HepG2 (cell line): ENCODE data around the gene HDAC4. TPM values are rescaled to one million over a fixed set of nuclear protein-coding genes. Genes with fewer than 3 reads are reported as not detected.

ENCODE experiments used
- ATAC-seq: fragments of 200-7000 bp; cut with Tn5 transposase; 3 replicates; pipeline ENCODE4 v1.9.1; 2020; ENCODE audit warnings: mild to moderate bottlenecking, moderate library complexity
- BruUV-seq: library from RNA; stranded (reverse); fragments of 400-500 nt; replicated peaks from 2 replicates; lab custom pipeline; 2021; lab: Mats Ljungman, UMichigan
- CTCF ChIA-PET: fragments of 300-600 bp; formaldehyde crosslinking; extraction: SDS; loops from one replicate; lab custom pipeline; 2021; ENCODE audit warnings: low total read pairs, inconsistent platforms, low intra/inter-chr PET ratio; lab: Yijun Ruan, JAX
- POLR2A ChIA-PET: fragments of 350-600 bp; sonication (Branson Sonifier 250); formaldehyde crosslinking; loops from one replicate; lab custom pipeline; 2020; ENCODE audit warnings: antibody characterized with exemption, inconsistent platforms; lab: Yijun Ruan, JAX
- DNase-seq: peaks from one replicate; pipeline ENCODE4 v3.0.0-alpha.2; 2015; ENCODE audit warnings: low spot score
- FAIRE-seq: peaks from 3 replicates; lab custom pipeline; 2011; peaks lifted over from hg19 to GRCh38; lab: Jason Lieb, UNC
- H2AFZ ChIP-seq: one replicate; pipeline ENCODE4 v1.6.1; 2011; ENCODE audit warnings: low read length, inconsistent platforms
- H3K27ac ChIP-seq: fragments of 300-600 bp; 3 replicates; pipeline ENCODE4 v1.8.0; 2011; ENCODE audit warnings: mixed run types, mild to moderate bottlenecking, mixed read lengths, low read length, inconsistent platforms; ENCODE audit not compliant: insufficient read depth; ENCODE audit errors: extremely low read length
- H3K27me3 ChIP-seq, 2 experiments: fragments of 200-600 bp in 1 of 2; 2 replicates in 1 of 2; 3 replicates in 1 of 2; pipeline versions ENCODE4 v1.6.0 to v1.8.0; 2011; ENCODE audit warnings: low read length in 2 of 2, mild to moderate bottlenecking in 2 of 2, moderate library complexity in 2 of 2, inconsistent platforms in 1 of 2; ENCODE audit not compliant: insufficient read depth in 2 of 2, control insufficient read depth in 1 of 2
- H3K36me3 ChIP-seq, 2 experiments: fragments of 200-600 bp in 1 of 2; replicated peaks in 1 of 2; 2 replicates in 1 of 2; 3 replicates in 1 of 2; pipeline versions ENCODE4 v1.5.1 to v1.8.0; 2011; ENCODE audit warnings: low read length in 2 of 2, inconsistent platforms in 1 of 2; ENCODE audit not compliant: insufficient read depth in 2 of 2, control insufficient read depth in 1 of 2
- H3K4me1 ChIP-seq: 2 replicates; pipeline ENCODE4 v1.5.1; 2012; ENCODE audit warnings: low read length, inconsistent platforms; ENCODE audit not compliant: insufficient read depth
- H3K4me2 ChIP-seq: 2 replicates; pipeline ENCODE4 v1.6.0; 2011; ENCODE audit warnings: low read depth, low read length, inconsistent platforms
- H3K4me3 ChIP-seq, 3 experiments: fragments of 200-600 bp in 1 of 3; sonication (generic), shearing (Covaris generic) in 1 of 3; replicated peaks in 1 of 3; 2 replicates each; pipeline ENCODE4 v1.5.1; 2011 to 2016; ENCODE audit warnings: low read length in 3 of 3, inconsistent platforms in 2 of 3, low read depth in 2 of 3, mild to moderate bottlenecking in 2 of 3, control low read depth in 1 of 3, mixed read lengths in 1 of 3; ENCODE audit not compliant: insufficient read depth in 1 of 3
- H3K79me2 ChIP-seq: one replicate; pipeline ENCODE4 v1.6.1; 2011; ENCODE audit warnings: low read length, inconsistent platforms; ENCODE audit not compliant: insufficient read depth
- H3K9ac ChIP-seq: 2 replicates; pipeline ENCODE4 v1.6.0; 2011; ENCODE audit warnings: mild to moderate bottlenecking, low read depth, low read length, inconsistent platforms; ENCODE audit not compliant: insufficient read depth
- H3K9me3 ChIP-seq: 2 replicates; pipeline ENCODE4 v1.5.1; 2012; ENCODE audit warnings: mild to moderate bottlenecking, low read length
- H4K20me1 ChIP-seq: 2 replicates; pipeline ENCODE4 v1.6.0; 2011; ENCODE audit warnings: inconsistent platforms, mild to moderate bottlenecking, low read length, moderate library complexity; ENCODE audit not compliant: insufficient read depth
- ARHGAP35 ChIP-seq: sonication (generic); formaldehyde crosslinking; IDR thresholded peaks from 2 replicates; pipeline ENCODE4 v1.9.0; 2022; ENCODE audit warnings: mild to moderate bottlenecking, inconsistent platforms, moderate library complexity, missing genetic modification reagents, borderline replicate concordance
- FOXA1 ChIP-seq, 2 experiments: fragments of 450-650 bp in 1 of 2; sonication (generic) in 1 of 2; formaldehyde crosslinking in 1 of 2; IDR thresholded peaks; 2 replicates each; pipeline versions ENCODE4 v1.4.0 to v1.6.1; 2016 to 2020; ENCODE audit warnings: missing genetic modification reagents in 1 of 2
- GZF1 ChIP-seq: sonication (generic); formaldehyde crosslinking; IDR thresholded peaks from 2 replicates; pipeline ENCODE4 v1.5.1; 2020; ENCODE audit warnings: mild to moderate bottlenecking, missing genetic modification reagents
- MTA3 ChIP-seq: sonication (generic); formaldehyde crosslinking; IDR thresholded peaks from 2 replicates; pipeline ENCODE4 v1.4.0; 2020; ENCODE audit warnings: missing genetic modification reagents
- NKX3-1 ChIP-seq: sonication (generic); formaldehyde crosslinking; IDR thresholded peaks from 2 replicates; pipeline ENCODE4 v1.5.0; 2020; ENCODE audit warnings: missing genetic modification reagents
- SP140L ChIP-seq: sonication (generic); formaldehyde crosslinking; IDR thresholded peaks from 2 replicates; pipeline ENCODE4 v1.4.0; 2020; ENCODE audit warnings: missing genetic modification reagents, borderline replicate concordance
- TEAD2 ChIP-seq: sonication (generic); formaldehyde crosslinking; IDR thresholded peaks from 2 replicates; pipeline ENCODE4 v1.9.0; 2021; ENCODE audit warnings: missing genetic modification reagents
- ZFP82 ChIP-seq: sonication (generic); formaldehyde crosslinking; IDR thresholded peaks from 2 replicates; pipeline ENCODE4 v1.5.1; 2020; ENCODE audit warnings: mild to moderate bottlenecking, missing genetic modification reagents, borderline replicate concordance
- ZNF557 ChIP-seq: sonication (generic); formaldehyde crosslinking; IDR thresholded peaks from 2 replicates; pipeline ENCODE4 v1.4.0; 2020; ENCODE audit warnings: missing genetic modification reagents
- ZNF558 ChIP-seq: sonication (generic); formaldehyde crosslinking; IDR thresholded peaks from 2 replicates; pipeline ENCODE4 v1.9.0; 2022; ENCODE audit warnings: mild to moderate bottlenecking, missing genetic modification reagents, borderline replicate concordance
- ZNF562 ChIP-seq: sonication (generic); formaldehyde crosslinking; IDR thresholded peaks from 2 replicates; pipeline ENCODE4 v1.8.0; 2022; ENCODE audit warnings: missing genetic modification reagents, borderline replicate concordance
- ZNF605 ChIP-seq: sonication (generic); formaldehyde crosslinking; IDR thresholded peaks from 2 replicates; pipeline ENCODE4 v1.8.0; 2022; ENCODE audit warnings: mild to moderate bottlenecking, missing genetic modification reagents
- ZNF775 ChIP-seq: sonication (generic); formaldehyde crosslinking; IDR thresholded peaks from 2 replicates; pipeline ENCODE4 v1.4.0; 2020; ENCODE audit warnings: missing genetic modification reagents, mild to moderate bottlenecking, moderate library complexity, borderline replicate concordance
- WGBS: methylation state at CpG from one replicate; pipeline ENCODE4 v1.1.6; 2017; ENCODE audit warnings: low lambda C conversion rate; 5-methylcytosine and 5-hydroxymethylcytosine counted together
- in situ Hi-C: cut with HindIII; loops from 2 replicates; pipeline ENCODE4 v1.10.0; 2017; ENCODE audit warnings: low pct_unique_long_range_greater_than_20kb; ENCODE audit not compliant: extremely low pct_ligation_motif_present
- intact Hi-C: fragments of 100-400 bp; cut with micrococcal nuclease; formaldehyde crosslinking; loops from one replicate; pipeline ENCODE4 v1.10.0; 2022; ENCODE audit not compliant: unreplicated experiment
- polyA plus RNA-seq, 8 experiments: library from polyadenylated mRNA; depleted of rRNA in 3 of 8; stranded (reverse) in 7 of 8; unstranded in 1 of 8; fragments of >200 nt; fragmentation: Illumina TruSeq in 4 of 8; extraction: Trizol in 4 of 8; gene quantifications; 2 replicates each; pipeline versions ENCODE4 v1.2.1 to v1.2.3, GENCODE V29; 2011 to 2016; ENCODE audit warnings: low read depth in 4 of 8, missing spikeins in 1 of 8, mixed read lengths in 1 of 8; ENCODE audit not compliant: insufficient read depth in 1 of 8
- total RNA-seq, 5 experiments: library from RNA; depleted of rRNA; stranded (reverse); fragments of >200 nt; fragmentation: Illumina TruSeq; extraction: Trizol; gene quantifications; 2 replicates each; pipeline ENCODE4 v1.2.3, GENCODE V29; 2016; ENCODE audit warnings: low read depth in 1 of 5
- TF ChIP-seq, protein P1 (sequence below): sonication (generic); formaldehyde crosslinking; IDR thresholded peaks from 2 replicates; pipeline ENCODE4 v1.5.1; 2020; ENCODE audit warnings: missing genetic modification reagents, mild to moderate bottlenecking, borderline replicate concordance
- TF ChIP-seq, protein P2 (sequence below): sonication (generic); formaldehyde crosslinking; IDR thresholded peaks from 2 replicates; pipeline ENCODE4 v1.4.0; 2020; ENCODE audit warnings: mild to moderate bottlenecking, missing genetic modification reagents, borderline replicate concordance
- TF ChIP-seq, protein P3 (sequence below): IDR thresholded peaks from 2 replicates; pipeline ENCODE4 v1.6.1; 2016; ENCODE audit warnings: mild to moderate bottlenecking, missing biosample characterization, missing genetic modification reagents
- TF ChIP-seq, protein P4 (sequence below), 2 experiments: sonication (generic) in 1 of 2; formaldehyde crosslinking in 1 of 2; IDR thresholded peaks; 2 replicates each; pipeline versions ENCODE4 v1.5.1 to v1.6.1; 2011 to 2020; ENCODE audit warnings: borderline replicate concordance in 1 of 2, low read depth in 1 of 2, low read length in 1 of 2, mild to moderate bottlenecking in 1 of 2, missing genetic modification reagents in 1 of 2, moderate library complexity in 1 of 2

HDAC4 gene
- total and polyA plus RNA-seq, 2 of the 13 experiments (the other 11 are each of a cell fraction or from before 2014, with no cell fraction given): 10.1 to 11.5 TPM

DNA sequence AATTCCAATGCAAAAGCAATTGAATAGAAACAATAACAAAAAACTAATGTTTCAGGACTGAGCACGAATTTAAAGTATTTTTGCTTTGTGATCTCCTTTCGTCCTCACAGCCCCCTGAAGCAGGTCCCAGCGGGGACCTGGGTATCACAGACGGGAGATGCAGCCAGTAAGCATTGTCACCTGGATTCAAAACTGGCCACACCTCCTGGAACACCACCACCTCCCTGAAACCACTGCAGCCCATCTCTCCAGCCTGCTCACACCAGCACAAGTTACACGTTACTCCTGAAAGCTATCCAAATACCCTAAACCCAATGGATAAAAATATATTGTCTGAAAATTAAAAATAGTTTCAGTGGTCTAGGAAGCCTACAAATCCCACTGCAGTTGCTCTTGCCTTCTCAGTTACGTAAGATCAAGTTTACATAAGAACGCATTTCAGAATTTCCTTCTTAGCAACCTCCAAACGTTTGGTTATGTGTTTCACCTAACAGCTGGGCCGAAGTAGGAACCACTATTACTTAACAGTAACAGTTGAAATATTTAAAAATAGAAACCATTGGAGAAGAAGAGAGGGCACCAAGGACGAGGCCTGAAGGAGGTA lies 178.0 kb downstream of the HDAC4 start:
- DNase-seq: peak; percentile 25
- H2AFZ ChIP-seq: no peak overlapping the region
- intact Hi-C loops: loop anchor here (1.0 kb wide), 2 partner anchors 73 to 178 kb away; partner anchors contain the start of gene HDAC4
- H3K9me3 ChIP-seq: no peaks in the 10 kb centered on the region
- peak overlapping the region; percentile 59 for H3K27ac ChIP-seq
- BruUV-seq: no TSS peak
- peaks cover 30% of the 10 kb centered on the region for H3K4me1 ChIP-seq
- H4K20me1 ChIP-seq: peaks cover 21% of the 10 kb centered on the region; the same call in 1 of the 2 replicates
- no peaks in the 10 kb centered on the region for H3K27me3 ChIP-seq
- H3K9ac ChIP-seq: peak overlapping the region; percentile 55
- ATAC-seq: no peak
- no peaks in the 10 kb centered on the region for H3K36me3 ChIP-seq
- H3K4me2 ChIP-seq: peak overlapping the region; percentile 97
- POLR2A ChIA-PET: no interaction called here
- in situ Hi-C loops: no loop called here
- WGBS: 29% methylated on average over 10 of the region's 10 CpGs
- CTCF ChIA-PET: no interaction called here
- FAIRE-seq: peak; percentile 76
- peaks cover 25% of the 10 kb centered on the region for H3K79me2 ChIP-seq
- H3K4me3 ChIP-seq: peak overlapping the region; percentile 48 to 68 (median 51); a peak in 5 of 6 replicates
- TF ChIP-seq NKX3-1 (CRISPR knock-in tag): no peak
- TF ChIP-seq ZFP82 (CRISPR knock-in tag): no peak
- TF ChIP-seq ZNF562 (CRISPR knock-in tag): no peak
- 0 out of 2 replicates have a peak, but pooled peaks have one; percentile 17 for TF ChIP-seq SP140L (CRISPR knock-in tag)
- TF ChIP-seq ZNF775: no peak
- no peak for TF ChIP-seq ARHGAP35 (CRISPR knock-in tag)
- no peak for TF ChIP-seq TEAD2 (CRISPR knock-in tag)
- TF ChIP-seq, protein P1, sequence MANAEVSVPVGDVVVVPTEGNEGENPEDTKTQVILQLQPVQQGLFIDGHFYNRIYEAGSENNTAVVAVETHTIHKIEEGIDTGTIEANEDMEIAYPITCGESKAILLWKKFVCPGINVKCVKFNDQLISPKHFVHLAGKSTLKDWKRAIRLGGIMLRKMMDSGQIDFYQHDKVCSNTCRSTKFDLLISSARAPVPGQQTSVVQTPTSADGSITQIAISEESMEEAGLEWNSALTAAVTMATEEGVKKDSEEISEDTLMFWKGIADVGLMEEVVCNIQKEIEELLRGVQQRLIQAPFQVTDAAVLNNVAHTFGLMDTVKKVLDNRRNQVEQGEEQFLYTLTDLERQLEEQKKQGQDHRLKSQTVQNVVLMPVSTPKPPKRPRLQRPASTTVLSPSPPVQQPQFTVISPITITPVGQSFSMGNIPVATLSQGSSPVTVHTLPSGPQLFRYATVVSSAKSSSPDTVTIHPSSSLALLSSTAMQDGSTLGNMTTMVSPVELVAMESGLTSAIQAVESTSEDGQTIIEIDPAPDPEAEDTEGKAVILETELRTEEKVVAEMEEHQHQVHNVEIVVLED (CRISPR knock-in tag): no peak
- TF ChIP-seq, protein P2, sequence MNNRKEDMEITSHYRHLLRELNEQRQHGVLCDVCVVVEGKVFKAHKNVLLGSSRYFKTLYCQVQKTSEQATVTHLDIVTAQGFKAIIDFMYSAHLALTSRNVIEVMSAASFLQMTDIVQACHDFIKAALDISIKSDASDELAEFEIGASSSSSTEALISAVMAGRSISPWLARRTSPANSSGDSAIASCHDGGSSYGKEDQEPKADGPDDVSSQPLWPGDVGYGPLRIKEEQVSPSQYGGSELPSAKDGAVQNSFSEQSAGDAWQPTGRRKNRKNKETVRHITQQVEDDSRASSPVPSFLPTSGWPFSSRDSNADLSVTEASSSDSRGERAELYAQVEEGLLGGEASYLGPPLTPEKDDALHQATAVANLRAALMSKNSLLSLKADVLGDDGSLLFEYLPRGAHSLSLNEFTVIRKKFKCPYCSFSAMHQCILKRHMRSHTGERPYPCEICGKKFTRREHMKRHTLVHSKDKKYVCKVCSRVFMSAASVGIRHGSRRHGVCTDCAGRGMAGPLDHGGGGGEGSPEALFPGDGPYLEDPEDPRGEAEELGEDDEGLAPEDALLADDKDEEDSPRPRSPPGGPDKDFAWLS: no peak
- 0 out of 2 replicates have a peak, but pooled peaks have one; percentile 63 for TF ChIP-seq GZF1
- no peak for TF ChIP-seq ZNF558 (CRISPR knock-in tag)
- no peak for TF ChIP-seq MTA3
- TF ChIP-seq, protein P3, sequence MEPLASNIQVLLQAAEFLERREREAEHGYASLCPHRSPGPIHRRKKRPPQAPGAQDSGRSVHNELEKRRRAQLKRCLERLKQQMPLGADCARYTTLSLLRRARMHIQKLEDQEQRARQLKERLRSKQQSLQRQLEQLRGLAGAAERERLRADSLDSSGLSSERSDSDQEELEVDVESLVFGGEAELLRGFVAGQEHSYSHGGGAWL: no peak
- TF ChIP-seq, protein P4, sequence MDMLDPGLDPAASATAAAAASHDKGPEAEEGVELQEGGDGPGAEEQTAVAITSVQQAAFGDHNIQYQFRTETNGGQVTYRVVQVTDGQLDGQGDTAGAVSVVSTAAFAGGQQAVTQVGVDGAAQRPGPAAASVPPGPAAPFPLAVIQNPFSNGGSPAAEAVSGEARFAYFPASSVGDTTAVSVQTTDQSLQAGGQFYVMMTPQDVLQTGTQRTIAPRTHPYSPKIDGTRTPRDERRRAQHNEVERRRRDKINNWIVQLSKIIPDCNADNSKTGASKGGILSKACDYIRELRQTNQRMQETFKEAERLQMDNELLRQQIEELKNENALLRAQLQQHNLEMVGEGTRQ (IDR thresholded peaks at IDR 0.05; ENCODE audit: low read depth, low read length): no peak
- TF ChIP-seq, protein P4 (CRISPR knock-in tag; IDR thresholded peaks at IDR 0.05; ENCODE audit: borderline replicate concordance): no peak
- TF ChIP-seq ZNF557 (CRISPR knock-in tag): no peak
- no peak for TF ChIP-seq FOXA1 (IDR thresholded peaks at IDR 0.05)
- TF ChIP-seq FOXA1 (CRISPR knock-in tag; IDR thresholded peaks at IDR 0.05): peak; percentile 44; the same call in 1 of the 2 replicates
- TF ChIP-seq ZNF605: no peak
